GM21526 (cell line): Measurements from ENCODE around the gene CUL1.

Experiments
- ATAC-seq: cut with Tn5 transposase; IDR thresholded peaks from one replicate; pipeline ENCODE4 v1.9.1; 2021; ENCODE audit warnings: moderate library complexity; ENCODE audit not compliant: unreplicated experiment, low FRiP score

Gene CUL1

GRCh38 chr7:148698397-148699023 lies at the start of gene CUL1:
TSS of gene CUL1 (plus strand) at chr7:148698903. CDS start at chr7:148730123, 31,220 bp downstream.
- peak; percentile 75 for ATAC-seq

GRCh38 chr7:148650232-148650858 lies 48.4 kb upstream of the CUL1 start:
- no peak for ATAC-seq

- no peak for ATAC-seq
Measured at GRCh38 chr7:148652773-148653172, 45.9 kb upstream of the CUL1 start.

GRCh38 chr7:148657929-148658328 lies 40.8 kb upstream of the CUL1 start:
- no peak for ATAC-seq

GRCh38 chr7:148661471-148661870 lies 37.2 kb upstream of the CUL1 start:
- ATAC-seq: no peak

- no peak for ATAC-seq
Measured at GRCh38 chr7:148662646-148663045, 36.1 kb upstream of the CUL1 start.

GRCh38 chr7:148664324-148664723 lies 34.4 kb upstream of the CUL1 start:
- no peak for ATAC-seq

GRCh38 chr7:148665221-148665620 lies 33.5 kb upstream of the CUL1 start:
- no peak for ATAC-seq

GRCh38 chr7:148669927-148670326 lies 28.8 kb upstream of the CUL1 start:
- ATAC-seq: no peak

- no peak for ATAC-seq
Measured at GRCh38 chr7:148670374-148670773, 28.3 kb upstream of the CUL1 start.

- ATAC-seq: no peak
Measured at GRCh38 chr7:148670807-148671206, 27.9 kb upstream of the CUL1 start.

GRCh38 chr7:148672041-148672440 lies 26.7 kb upstream of the CUL1 start:
- no peak for ATAC-seq

GRCh38 chr7:148674689-148675088 lies 24.0 kb upstream of the CUL1 start:
- no peak for ATAC-seq

- no peak for ATAC-seq
Measured at GRCh38 chr7:148676291-148676690, 22.4 kb upstream of the CUL1 start.

GRCh38 chr7:148681821-148682220 lies 16.9 kb upstream of the CUL1 start:
- ATAC-seq: no peak

GRCh38 chr7:148684289-148684830 lies 14.3 kb upstream of the CUL1 start:
- ATAC-seq: no peak

- ATAC-seq: no peak
Measured at GRCh38 chr7:148686312-148686937, 12.3 kb upstream of the CUL1 start.

GRCh38 chr7:148687555-148687954 lies 11.1 kb upstream of the CUL1 start:
- no peak for ATAC-seq

- no peak for ATAC-seq
Measured at GRCh38 chr7:148688526-148688925, 10.2 kb upstream of the CUL1 start.

GRCh38 chr7:148693651-148694050 lies 5.1 kb upstream of the CUL1 start:
- ATAC-seq: no peak

GRCh38 chr7:148694631-148695030 lies 4.1 kb upstream of the CUL1 start:
- ATAC-seq: no peak

- no peak for ATAC-seq
Measured at GRCh38 chr7:148695953-148696352, 2.8 kb upstream of the CUL1 start.
